A673 (cell line): ENCODE results near the gene OLFM4. TPM values are rescaled to one million over a fixed set of nuclear protein-coding genes. Genes with fewer than 3 reads are reported as not detected.

ENCODE experiments used
- BruUV-seq: library from RNA; stranded (reverse); fragments of 400-500 nt; replicated peaks from 2 replicates; lab custom pipeline; 2021; lab: Mats Ljungman, UMichigan
- CTCF ChIA-PET: fragments of 300-600 bp; sonication (Branson Sonifier 250); formaldehyde crosslinking; loops from one replicate; lab custom pipeline; 2022; ENCODE audit warnings: antibody characterized with exemption; lab: Charles Lee
- POLR2A ChIA-PET: fragments of 300-600 bp; sonication (Branson Sonifier 250); formaldehyde crosslinking; loops from one replicate; lab custom pipeline; 2022; ENCODE audit warnings: antibody characterized with exemption; ENCODE audit not compliant: low non-redundant PET; lab: Charles Lee
- DNase-seq: peaks from one replicate; pipeline ENCODE4 v3.0.0-alpha.2; 2015; ENCODE audit warnings: low spot score
- H3K27ac ChIP-seq: fragments of 200-600 bp; sonication (generic); 2 replicates; pipeline ENCODE4 v1.5.1; 2016; ENCODE audit warnings: mixed run types, low read depth, mild to moderate bottlenecking, mixed read lengths, antibody characterized with exemption, low read length; ENCODE audit not compliant: poor library complexity, severe bottlenecking
- H3K27me3 ChIP-seq: fragments of 200-600 bp; sonication (generic); replicated peaks from 2 replicates; pipeline ENCODE4 v1.6.1; 2017; ENCODE audit warnings: mixed run types, low read depth, mild to moderate bottlenecking, mixed read lengths, antibody characterized with exemption, low read length; ENCODE audit not compliant: insufficient read depth, poor library complexity
- H3K36me3 ChIP-seq: fragments of 200-600 bp; sonication (generic); 2 replicates; pipeline ENCODE4 v1.6.1; 2016; ENCODE audit warnings: mixed run types, mild to moderate bottlenecking, mixed read lengths, antibody characterized with exemption, low read length; ENCODE audit not compliant: insufficient read depth, poor library complexity, severe bottlenecking
- H3K4me1 ChIP-seq: fragments of 200-600 bp; sonication (generic); 2 replicates; pipeline ENCODE4 v1.6.1; 2017; ENCODE audit warnings: mixed run types, mild to moderate bottlenecking, mixed read lengths, antibody characterized with exemption, low read length; ENCODE audit not compliant: insufficient read depth, poor library complexity, severe bottlenecking
- H3K4me3 ChIP-seq: fragments of 200-600 bp; sonication (generic); 2 replicates; pipeline ENCODE4 v1.5.1; 2016; ENCODE audit warnings: low read depth, mixed run types, mild to moderate bottlenecking, mixed read lengths, low read length; ENCODE audit not compliant: poor library complexity, severe bottlenecking
- H3K9me3 ChIP-seq: fragments of 200-600 bp; sonication (generic); 2 replicates; pipeline ENCODE4 v1.6.1; 2016; ENCODE audit warnings: mixed run types, low read depth, mild to moderate bottlenecking, mixed read lengths, antibody characterized with exemption, low read length; ENCODE audit not compliant: poor library complexity, severe bottlenecking
- EZH2 ChIP-seq: fragments of 200-600 bp; sonication (generic); IDR thresholded peaks from 2 replicates; pipeline ENCODE4 v1.6.1; 2017; ENCODE audit warnings: borderline replicate concordance, low read depth, mild to moderate bottlenecking, mixed read lengths, antibody characterized with exemption, low read length; ENCODE audit not compliant: poor library complexity, severe bottlenecking
- intact Hi-C: fragments of 100-400 bp; cut with micrococcal nuclease; formaldehyde crosslinking; loops from one replicate; pipeline ENCODE4 v1.10.0; 2022; ENCODE audit not compliant: unreplicated experiment
- total RNA-seq: library from RNA; stranded (reverse); gene quantifications from 2 replicates; pipeline ENCODE4 v1.2.3, GENCODE V29; 2021
- TF ChIP-seq, protein P1 (sequence below): fragments of 300-800, 200-600 bp; sonication (generic); conservative IDR thresholded peaks from 2 replicates; pipeline ENCODE4 v1.5.1; 2017; ENCODE audit warnings: low read depth, mild to moderate bottlenecking, antibody characterized with exemption, low read length, moderate library complexity, mixed read lengths

OLFM4 gene
- total RNA-seq, 1 experiment from 2014 or later: not detected

DNA sequence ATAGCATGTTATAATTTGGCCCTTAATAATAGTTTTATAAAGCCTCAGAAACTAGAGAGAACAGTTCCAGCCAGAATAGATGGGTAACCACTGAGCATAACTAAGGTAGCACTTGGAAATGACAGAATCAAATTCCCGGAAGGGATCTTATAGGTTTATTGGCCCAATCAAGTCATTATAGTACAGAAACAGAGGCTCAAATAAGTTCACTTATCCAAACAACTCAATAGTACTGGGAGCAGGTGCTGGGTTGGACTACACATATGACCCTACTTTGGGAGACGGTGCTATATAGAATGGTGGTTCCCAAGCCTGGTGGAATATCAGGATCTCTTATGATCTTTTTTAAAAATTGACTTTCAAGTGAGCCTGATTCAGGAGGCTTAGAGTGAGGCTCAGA, 32.7 kb upstream of the OLFM4 start:
- TF ChIP-seq, protein P1, sequence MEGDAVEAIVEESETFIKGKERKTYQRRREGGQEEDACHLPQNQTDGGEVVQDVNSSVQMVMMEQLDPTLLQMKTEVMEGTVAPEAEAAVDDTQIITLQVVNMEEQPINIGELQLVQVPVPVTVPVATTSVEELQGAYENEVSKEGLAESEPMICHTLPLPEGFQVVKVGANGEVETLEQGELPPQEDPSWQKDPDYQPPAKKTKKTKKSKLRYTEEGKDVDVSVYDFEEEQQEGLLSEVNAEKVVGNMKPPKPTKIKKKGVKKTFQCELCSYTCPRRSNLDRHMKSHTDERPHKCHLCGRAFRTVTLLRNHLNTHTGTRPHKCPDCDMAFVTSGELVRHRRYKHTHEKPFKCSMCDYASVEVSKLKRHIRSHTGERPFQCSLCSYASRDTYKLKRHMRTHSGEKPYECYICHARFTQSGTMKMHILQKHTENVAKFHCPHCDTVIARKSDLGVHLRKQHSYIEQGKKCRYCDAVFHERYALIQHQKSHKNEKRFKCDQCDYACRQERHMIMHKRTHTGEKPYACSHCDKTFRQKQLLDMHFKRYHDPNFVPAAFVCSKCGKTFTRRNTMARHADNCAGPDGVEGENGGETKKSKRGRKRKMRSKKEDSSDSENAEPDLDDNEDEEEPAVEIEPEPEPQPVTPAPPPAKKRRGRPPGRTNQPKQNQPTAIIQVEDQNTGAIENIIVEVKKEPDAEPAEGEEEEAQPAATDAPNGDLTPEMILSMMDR: no peak
- no peak for TF ChIP-seq EZH2
- no peak for DNase-seq
- Histone ChIP-seq H3K4me1 (no peaks in the 10 kb centered on the region), H3K9me3 (no peaks in the 10 kb centered on the region), H3K36me3 (no peaks in the 10 kb centered on the region), H3K27me3 (no peaks in the 10 kb centered on the region), H3K27ac (no peak overlapping the region), H3K4me3 (no peak overlapping the region)
- no TSS peak for BruUV-seq
- ChIA-PET POLR2A (no interaction called here), CTCF (no interaction called here)
- intact Hi-C loops: no loop called here

DNA sequence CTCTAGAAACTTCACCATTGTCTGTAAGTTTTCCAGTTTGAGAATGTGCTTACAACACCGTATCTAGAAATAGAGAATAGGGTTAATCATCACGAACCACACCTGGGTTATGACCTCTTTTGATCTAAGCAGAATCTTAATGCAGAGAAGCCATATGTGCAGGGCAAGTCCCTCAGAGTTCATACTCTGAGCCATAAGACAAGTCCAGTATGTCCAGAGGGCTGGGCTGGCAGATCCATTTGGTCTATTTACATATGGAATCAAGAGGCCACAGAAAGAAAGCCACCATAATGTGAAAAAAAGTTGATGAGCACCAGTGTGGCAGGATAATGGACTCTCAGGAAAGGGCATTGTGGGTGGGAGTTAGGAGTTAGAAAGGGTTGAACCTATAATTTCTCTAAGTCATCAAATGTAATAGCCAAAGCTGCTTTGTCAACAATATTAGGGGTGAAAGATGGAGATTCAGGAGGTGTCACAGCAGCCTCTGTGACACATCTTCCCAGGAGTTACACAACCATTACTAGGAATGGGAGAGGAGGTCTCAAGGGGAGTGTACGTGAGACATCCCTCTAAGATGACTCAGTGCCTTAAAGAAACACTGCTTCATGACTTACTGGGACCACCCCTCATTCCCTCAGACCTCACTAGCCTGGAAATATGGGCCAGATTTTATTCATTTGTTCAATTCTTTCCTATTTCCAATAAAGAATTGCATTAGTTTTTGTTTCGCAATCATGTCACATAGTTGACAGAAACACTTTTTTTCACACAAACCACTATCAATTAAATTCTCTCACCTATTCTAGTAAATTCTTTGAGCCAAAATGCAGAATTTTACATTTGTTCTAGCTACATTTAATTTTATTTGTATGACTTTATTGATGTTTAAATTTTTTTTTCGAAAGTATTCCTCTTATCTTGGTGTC, 30.4 kb upstream of the OLFM4 start:
- no peaks in the 10 kb centered on the region for H3K36me3 ChIP-seq
- POLR2A ChIA-PET: no interaction called here
- TF ChIP-seq EZH2: no peak
- TF ChIP-seq, protein P1: no peak
- no peak overlapping the region for H3K4me3 ChIP-seq
- no peaks in the 10 kb centered on the region for H3K4me1 ChIP-seq
- no peak for DNase-seq
- no TSS peak for BruUV-seq
- intact Hi-C loops: no loop called here
- H3K27ac ChIP-seq: no peak overlapping the region
- H3K9me3 ChIP-seq: no peaks in the 10 kb centered on the region
- CTCF ChIA-PET: no interaction called here
- no peaks in the 10 kb centered on the region for H3K27me3 ChIP-seq

DNA sequence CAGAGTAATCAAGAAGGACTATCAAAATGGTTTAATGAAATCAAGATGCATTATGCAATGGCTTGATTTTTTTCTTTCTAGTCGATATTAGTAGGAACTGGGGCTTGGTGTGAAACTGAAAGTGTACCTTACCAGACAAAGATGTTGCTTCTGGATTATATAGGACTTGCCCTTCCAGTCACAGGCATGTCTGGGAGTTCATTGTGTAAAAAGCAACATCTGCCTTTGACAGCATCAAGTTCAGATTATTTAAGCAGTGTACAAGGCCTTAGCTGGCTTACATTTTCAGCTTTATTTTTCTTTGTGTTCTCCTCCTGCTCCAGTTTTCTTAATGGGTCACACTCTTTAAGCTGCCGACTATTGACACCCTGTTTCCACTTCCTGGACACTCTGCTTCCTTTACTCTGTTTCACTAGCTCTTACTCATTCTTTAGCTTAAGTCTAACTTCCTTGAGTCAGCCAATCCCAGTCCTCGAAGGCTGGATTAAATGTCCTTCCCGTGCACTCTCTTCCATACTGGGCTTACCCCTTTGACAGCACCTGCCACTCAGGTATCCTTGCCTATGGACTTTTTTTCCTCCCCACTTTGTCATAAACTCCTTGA, 29.4 kb upstream of the OLFM4 start:
- intact Hi-C loops: no loop called here
- Histone ChIP-seq H3K9me3 (no peaks in the 10 kb centered on the region), H3K4me3 (no peak overlapping the region), H3K27me3 (no peaks in the 10 kb centered on the region), H3K36me3 (no peaks in the 10 kb centered on the region), H3K4me1 (no peaks in the 10 kb centered on the region), H3K27ac (no peak overlapping the region)
- ChIA-PET POLR2A (no interaction called here), CTCF (no interaction called here)
- no TSS peak for BruUV-seq
- no peak for DNase-seq
- TF ChIP-seq EZH2: no peak
- TF ChIP-seq, protein P1: no peak
